Liver (tissue), 9 donors: Measurements from ENCODE around the gene LDLRAD4. TPM values are rescaled to one million over a fixed set of nuclear protein-coding genes. Genes with fewer than 3 reads are reported as not detected.

ENCODE experiments used
- DNase-seq: peaks from one replicate; pipeline ENCODE4 v3.0.0-alpha.2; 2017; ENCODE audit warnings: low spot score
- H3K27ac ChIP-seq, 2 donors: one replicate each; pipeline ENCODE4 v1.7.0; 2013; ENCODE audit warnings: inconsistent platforms in 2 of 2, low read length in 2 of 2, control low read depth in 1 of 2, low read depth in 1 of 2, mild to moderate bottlenecking in 1 of 2
- H3K27me3 ChIP-seq, 4 donors: one replicate each; pipeline versions ENCODE4 v1.6.1 to v1.7.0; 2013; ENCODE audit warnings: low read length in 3 of 4, inconsistent platforms in 1 of 4, mild to moderate bottlenecking in 1 of 4, moderate library complexity in 1 of 4; ENCODE audit not compliant: control insufficient read depth in 4 of 4, insufficient read depth in 4 of 4
- H3K36me3 ChIP-seq, 4 donors: one replicate each; pipeline versions ENCODE4 v1.6.1 to v1.7.0; 2013; ENCODE audit warnings: low read length in 3 of 4, mild to moderate bottlenecking in 3 of 4, low read depth in 1 of 4, moderate library complexity in 1 of 4; ENCODE audit not compliant: control insufficient read depth in 4 of 4, insufficient read depth in 3 of 4
- H3K4me1 ChIP-seq, 4 donors: one replicate each; pipeline versions ENCODE4 v1.6.1 to v1.7.0; 2013; ENCODE audit warnings: low read length in 3 of 4, mild to moderate bottlenecking in 3 of 4, moderate library complexity in 1 of 4; ENCODE audit not compliant: control insufficient read depth in 4 of 4, insufficient read depth in 4 of 4
- H3K4me3 ChIP-seq, 3 donors: one replicate each; pipeline versions ENCODE4 v1.6.1 to v1.7.0; 2013; ENCODE audit warnings: low read length in 3 of 3, control low read depth in 1 of 3, low read depth in 1 of 3, mild to moderate bottlenecking in 1 of 3
- H3K9ac ChIP-seq, 2 donors: one replicate each; pipeline ENCODE4 v1.7.0; 2013; ENCODE audit warnings: low read length in 2 of 2, mild to moderate bottlenecking in 2 of 2, moderate library complexity in 2 of 2, control low read depth in 1 of 2, low read depth in 1 of 2
- H3K9me3 ChIP-seq, 4 donors: one replicate each; pipeline versions ENCODE4 v1.6.1 to v1.7.0; 2013; ENCODE audit warnings: low read length in 3 of 4; ENCODE audit not compliant: control insufficient read depth in 4 of 4
- EGR1 ChIP-seq, 2 donors: IDR thresholded peaks; 2 replicates each; pipeline ENCODE4 v1.6.1; 2016 to 2018; ENCODE audit warnings: antibody characterized with exemption in 2 of 2, low read depth in 2 of 2
- FOXA1 ChIP-seq: IDR thresholded peaks from 2 replicates; pipeline ENCODE4 v1.6.1; 2016; ENCODE audit warnings: antibody characterized with exemption
- FOXA2 ChIP-seq: IDR thresholded peaks from 2 replicates; pipeline ENCODE4 v1.6.1; 2016; ENCODE audit warnings: antibody characterized with exemption
- GABPA ChIP-seq, 2 donors: IDR thresholded peaks in 1 of 2; conservative IDR thresholded peaks in 1 of 2; 2 replicates each; pipeline ENCODE4 v1.6.1; 2016; ENCODE audit warnings: antibody characterized with exemption in 2 of 2, mild to moderate bottlenecking in 1 of 2, moderate library complexity in 1 of 2
- HNF4A ChIP-seq, 2 donors: conservative IDR thresholded peaks; 2 replicates each; pipeline ENCODE4 v1.6.1; 2016; ENCODE audit warnings: antibody characterized with exemption in 2 of 2, mild to moderate bottlenecking in 2 of 2
- HNF4G ChIP-seq: IDR thresholded peaks from 2 replicates; pipeline ENCODE4 v1.6.1; 2016; ENCODE audit warnings: antibody characterized with exemption
- JUND ChIP-seq, 2 donors: IDR thresholded peaks; 2 replicates each; pipeline ENCODE4 v1.6.1; 2016; ENCODE audit warnings: antibody characterized with exemption in 2 of 2
- NR2F2 ChIP-seq: IDR thresholded peaks from 2 replicates; pipeline ENCODE4 v1.6.1; 2016; ENCODE audit warnings: antibody characterized with exemption
- RXRA ChIP-seq, 2 donors: IDR thresholded peaks; 2 replicates each; pipeline ENCODE4 v1.6.1; 2017 to 2018; ENCODE audit warnings: antibody characterized with exemption in 2 of 2, mild to moderate bottlenecking in 1 of 2
- SP1 ChIP-seq: IDR thresholded peaks from 2 replicates; pipeline ENCODE4 v1.6.1; 2018; ENCODE audit warnings: antibody characterized with exemption, mild to moderate bottlenecking
- TAF1 ChIP-seq: conservative IDR thresholded peaks from 2 replicates; pipeline ENCODE4 v1.6.1; 2016; ENCODE audit warnings: antibody characterized with exemption, mild to moderate bottlenecking
- WGBS: extraction: QIAGEN DNeasy Blood & Tissue Kit; methylation state at CpG from one replicate; pipeline ENCODE4 v1.1.7; 2013; 5-methylcytosine and 5-hydroxymethylcytosine counted together
- polyA plus RNA-seq, 2 donors: library from polyadenylated mRNA; stranded (reverse) in 1 of 2; unstranded in 1 of 2; fragments of 200-250 nt in 1 of 2; fragments of >200 nt in 1 of 2; fragmentation: Nextera tagmentation in 1 of 2; extraction: Ambion mirVana in 1 of 2; gene quantifications; one replicate each; pipeline versions ENCODE4 v1.2.1 to v1.2.3, GENCODE V29; 2013 to 2015
- total RNA-seq, 2 donors: library from RNA; depleted of rRNA; stranded (reverse); fragments of >200 nt; gene quantifications; one replicate each; pipeline ENCODE4 v1.2.3, GENCODE V29; 2014
- TF ChIP-seq, protein P1 (sequence below): IDR thresholded peaks from 2 replicates; pipeline ENCODE4 v1.6.1; 2016; ENCODE audit warnings: antibody characterized with exemption, mild to moderate bottlenecking
- TF ChIP-seq, protein P2 (sequence below): IDR thresholded peaks from 2 replicates; pipeline ENCODE4 v1.6.1; 2016; ENCODE audit warnings: antibody characterized with exemption
- TF ChIP-seq, protein P3 (sequence below): IDR thresholded peaks from 2 replicates; pipeline ENCODE4 v1.6.1; 2016; ENCODE audit warnings: antibody characterized with exemption
- donor health status: healthy.
- donor health status: healthy.
- donor health status: healthy.
- donor health status: healthy.
- donor health status: healthy.

Gene LDLRAD4
- total and polyA plus RNA-seq, 4 donors = 4.8 to 41.7 (median 12.7) TPM

DNA sequence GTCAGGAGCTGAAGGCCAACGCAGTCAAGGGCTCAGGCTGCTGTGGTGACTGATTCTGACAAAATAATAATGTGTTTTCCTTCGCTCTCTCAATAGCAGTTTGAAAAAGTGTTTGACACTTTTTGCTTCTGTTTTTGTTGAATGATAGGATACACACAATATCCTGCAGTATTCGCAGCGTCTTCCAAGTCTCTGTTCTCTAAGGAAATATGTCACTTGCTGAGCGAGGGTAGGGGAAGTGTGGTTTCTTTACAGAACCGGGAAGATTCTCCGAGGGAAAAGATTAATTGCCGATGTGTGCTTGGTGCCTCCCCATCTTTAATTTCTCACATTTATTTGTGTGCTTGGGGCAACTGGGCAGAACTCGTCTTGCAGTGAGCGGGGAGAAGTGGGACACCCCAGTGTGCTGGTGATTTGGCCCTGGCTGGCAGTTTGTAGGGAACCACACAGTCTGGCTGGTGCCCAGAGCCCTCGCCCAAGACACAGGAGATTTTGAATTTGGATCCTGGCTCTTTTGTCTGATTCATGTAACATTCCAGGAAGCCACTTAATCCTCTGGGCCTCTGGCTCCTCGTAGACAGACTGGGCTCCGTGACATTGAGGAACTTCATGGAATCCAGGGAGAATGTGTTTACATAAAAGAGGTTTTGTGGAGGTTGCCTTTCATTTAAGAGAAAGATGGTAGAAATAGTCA, 169.4 kb downstream of the LDLRAD4 start:
- H3K27ac ChIP-seq = no peak overlapping the region
- TF ChIP-seq, protein P1, sequence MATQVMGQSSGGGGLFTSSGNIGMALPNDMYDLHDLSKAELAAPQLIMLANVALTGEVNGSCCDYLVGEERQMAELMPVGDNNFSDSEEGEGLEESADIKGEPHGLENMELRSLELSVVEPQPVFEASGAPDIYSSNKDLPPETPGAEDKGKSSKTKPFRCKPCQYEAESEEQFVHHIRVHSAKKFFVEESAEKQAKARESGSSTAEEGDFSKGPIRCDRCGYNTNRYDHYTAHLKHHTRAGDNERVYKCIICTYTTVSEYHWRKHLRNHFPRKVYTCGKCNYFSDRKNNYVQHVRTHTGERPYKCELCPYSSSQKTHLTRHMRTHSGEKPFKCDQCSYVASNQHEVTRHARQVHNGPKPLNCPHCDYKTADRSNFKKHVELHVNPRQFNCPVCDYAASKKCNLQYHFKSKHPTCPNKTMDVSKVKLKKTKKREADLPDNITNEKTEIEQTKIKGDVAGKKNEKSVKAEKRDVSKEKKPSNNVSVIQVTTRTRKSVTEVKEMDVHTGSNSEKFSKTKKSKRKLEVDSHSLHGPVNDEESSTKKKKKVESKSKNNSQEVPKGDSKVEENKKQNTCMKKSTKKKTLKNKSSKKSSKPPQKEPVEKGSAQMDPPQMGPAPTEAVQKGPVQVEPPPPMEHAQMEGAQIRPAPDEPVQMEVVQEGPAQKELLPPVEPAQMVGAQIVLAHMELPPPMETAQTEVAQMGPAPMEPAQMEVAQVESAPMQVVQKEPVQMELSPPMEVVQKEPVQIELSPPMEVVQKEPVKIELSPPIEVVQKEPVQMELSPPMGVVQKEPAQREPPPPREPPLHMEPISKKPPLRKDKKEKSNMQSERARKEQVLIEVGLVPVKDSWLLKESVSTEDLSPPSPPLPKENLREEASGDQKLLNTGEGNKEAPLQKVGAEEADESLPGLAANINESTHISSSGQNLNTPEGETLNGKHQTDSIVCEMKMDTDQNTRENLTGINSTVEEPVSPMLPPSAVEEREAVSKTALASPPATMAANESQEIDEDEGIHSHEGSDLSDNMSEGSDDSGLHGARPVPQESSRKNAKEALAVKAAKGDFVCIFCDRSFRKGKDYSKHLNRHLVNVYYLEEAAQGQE = no peak
- TF ChIP-seq GABPA (IDR thresholded peaks at IDR 0.05 in 1 of 2, conservative IDR thresholded peaks at IDR 0.05 in 1 of 2) (no peak), SP1 (no peak), HNF4A (conservative IDR thresholded peaks at IDR 0.05) (no peak), FOXA1 (no peak), EGR1 (IDR thresholded peaks at IDR 0.05; ENCODE audit: low read depth in 2 of 2) (no peak), FOXA2 (no peak), JUND (IDR thresholded peaks at IDR 0.05) (no peak), HNF4G (no peak)
- TF ChIP-seq, protein P2, sequence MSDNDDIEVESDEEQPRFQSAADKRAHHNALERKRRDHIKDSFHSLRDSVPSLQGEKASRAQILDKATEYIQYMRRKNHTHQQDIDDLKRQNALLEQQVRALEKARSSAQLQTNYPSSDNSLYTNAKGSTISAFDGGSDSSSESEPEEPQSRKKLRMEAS = no peak
- DNase-seq = no peak
- H3K4me1 ChIP-seq = peaks cover 0 to 9% (median 2%) of the 10 kb centered on the region in 4 donors
- 82% methylated on average over 13 of the region's 13 CpGs for WGBS
- H3K9me3 ChIP-seq = no peaks in the 10 kb centered on the region
- H3K27me3 ChIP-seq = no peaks in the 10 kb centered on the region
- no peak overlapping the region for H3K4me3 ChIP-seq
- no peak overlapping the region for H3K9ac ChIP-seq
- peaks cover 4 to 13% (median 6%) of the 10 kb centered on the region in 4 donors for H3K36me3 ChIP-seq

DNA sequence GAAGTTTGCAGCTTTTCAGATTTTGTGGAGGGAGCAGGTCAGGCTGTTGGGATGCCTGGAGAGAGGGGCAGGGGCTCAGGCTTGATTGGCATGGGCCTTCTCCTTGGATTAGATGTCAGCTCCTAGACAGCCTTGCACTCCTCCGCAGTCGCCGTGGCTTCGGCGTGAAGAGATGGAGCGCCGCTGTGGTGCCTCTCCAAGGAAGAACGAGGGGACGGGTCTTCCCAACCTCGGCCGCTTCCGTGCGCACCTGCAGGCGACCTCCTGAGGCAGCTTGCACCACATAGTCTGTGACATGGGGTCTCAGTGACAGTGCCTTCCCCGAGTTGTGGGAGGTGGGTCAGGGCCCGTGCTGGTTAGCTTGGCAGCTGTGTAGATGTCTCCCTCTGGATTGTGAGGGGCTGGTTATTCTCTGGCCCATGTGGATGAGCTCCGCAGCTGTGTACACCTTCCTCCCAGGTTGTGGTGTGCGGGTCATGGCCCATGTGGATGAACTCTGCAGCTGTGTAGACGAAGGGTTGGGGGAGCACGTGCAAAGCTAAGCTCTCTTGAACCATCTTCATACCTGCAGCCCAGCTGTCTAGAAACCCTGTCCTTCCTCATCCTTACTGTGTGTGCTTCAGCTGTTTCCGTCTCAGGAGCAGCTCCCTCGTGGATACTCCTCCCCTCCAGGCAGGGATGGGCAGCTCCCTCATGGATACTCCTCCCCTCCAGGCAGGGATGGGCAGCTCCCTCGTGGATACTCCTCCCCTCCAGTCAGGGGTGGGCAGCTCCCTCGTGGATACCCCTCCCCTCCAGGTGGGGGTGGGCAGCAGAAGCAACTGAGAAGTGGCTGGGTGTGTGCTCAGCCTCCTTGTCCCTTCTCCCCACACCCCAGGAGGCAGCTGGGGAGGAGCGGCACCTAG, 170.3 kb downstream of the LDLRAD4 start:
- Histone ChIP-seq H3K4me3 (no peak overlapping the region), H3K4me1 (peaks cover 0 to 9% (median 4%) of the 10 kb centered on the region in 4 donors), H3K9me3 (no peaks in the 10 kb centered on the region), H3K9ac (no peak overlapping the region), H3K36me3 (peaks cover 4 to 13% (median 6%) of the 10 kb centered on the region in 4 donors), H3K27ac (no peak overlapping the region), H3K27me3 (no peaks in the 10 kb centered on the region)
- no peak for TF ChIP-seq HNF4A (conservative IDR thresholded peaks at IDR 0.05)
- TF ChIP-seq JUND (IDR thresholded peaks at IDR 0.05) = no peak
- TF ChIP-seq SP1 = no peak
- no peak for TF ChIP-seq EGR1 (IDR thresholded peaks at IDR 0.05; ENCODE audit: low read depth in 2 of 2)
- TF ChIP-seq, protein P2 = no peak
- TF ChIP-seq, protein P1 = no peak
- TF ChIP-seq TAF1 = no peak
- no peak for TF ChIP-seq NR2F2
- TF ChIP-seq FOXA2 = no peak
- TF ChIP-seq HNF4G = no peak
- TF ChIP-seq RXRA (IDR thresholded peaks at IDR 0.05) = no peak
- TF ChIP-seq, protein P3, sequence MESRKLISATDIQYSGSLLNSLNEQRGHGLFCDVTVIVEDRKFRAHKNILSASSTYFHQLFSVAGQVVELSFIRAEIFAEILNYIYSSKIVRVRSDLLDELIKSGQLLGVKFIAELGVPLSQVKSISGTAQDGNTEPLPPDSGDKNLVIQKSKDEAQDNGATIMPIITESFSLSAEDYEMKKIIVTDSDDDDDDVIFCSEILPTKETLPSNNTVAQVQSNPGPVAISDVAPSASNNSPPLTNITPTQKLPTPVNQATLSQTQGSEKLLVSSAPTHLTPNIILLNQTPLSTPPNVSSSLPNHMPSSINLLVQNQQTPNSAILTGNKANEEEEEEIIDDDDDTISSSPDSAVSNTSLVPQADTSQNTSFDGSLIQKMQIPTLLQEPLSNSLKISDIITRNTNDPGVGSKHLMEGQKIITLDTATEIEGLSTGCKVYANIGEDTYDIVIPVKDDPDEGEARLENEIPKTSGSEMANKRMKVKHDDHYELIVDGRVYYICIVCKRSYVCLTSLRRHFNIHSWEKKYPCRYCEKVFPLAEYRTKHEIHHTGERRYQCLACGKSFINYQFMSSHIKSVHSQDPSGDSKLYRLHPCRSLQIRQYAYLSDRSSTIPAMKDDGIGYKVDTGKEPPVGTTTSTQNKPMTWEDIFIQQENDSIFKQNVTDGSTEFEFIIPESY = no peak
- no peak for TF ChIP-seq FOXA1
- DNase-seq = no peak
- 92% methylated on average over 25 of the region's 25 CpGs for WGBS
